Gastroesophageal sphincter (tissue), 4 donors: ENCODE data around the gene IAH1. TPM values are rescaled to one million over a fixed set of nuclear protein-coding genes. Genes with fewer than 3 reads are reported as not detected.

ENCODE experiments used
- ATAC-seq: fragments of 150-250 bp; one replicate; pipeline ENCODE4 v1.9.1; 2016; ENCODE audit warnings: mild to moderate bottlenecking, moderate library complexity
- H3K27ac ChIP-seq, 4 donors: fragments of 200-600 bp; sonication (generic) in 3 of 4; 1 replicate in 3 of 4; 2 replicates in 1 of 4; pipeline ENCODE4 v1.5.1; 2016 to 2019
- H3K27me3 ChIP-seq: fragments of 200-600 bp; sonication (generic); one replicate; pipeline ENCODE4 v1.5.1; 2019
- H3K36me3 ChIP-seq, 2 donors: fragments of 200-600 bp; sonication (generic); one replicate each; pipeline ENCODE4 v1.5.1; 2019; ENCODE audit warnings: control low read depth in 1 of 2
- H3K4me1 ChIP-seq, 3 donors: fragments of 200-600 bp; sonication (generic); 1 replicate in 2 of 3; 2 replicates in 1 of 3; pipeline ENCODE4 v1.5.1; 2016 to 2019; ENCODE audit warnings: control low read depth in 2 of 3
- H3K4me3 ChIP-seq, 2 donors: fragments of 200-600 bp; sonication (generic); one replicate each; pipeline ENCODE4 v1.5.1; 2019; ENCODE audit warnings: mild to moderate bottlenecking in 1 of 2, moderate library complexity in 1 of 2
- H3K9me3 ChIP-seq, 3 donors: fragments of 200-600 bp; sonication (generic); one replicate each; pipeline ENCODE4 v1.5.1; 2017 to 2019; ENCODE audit warnings: control low read depth in 2 of 3
- CTCF ChIP-seq, 4 experiments: fragments of 200-600 bp in 2 of 4; fragments of 450-650 bp in 2 of 4; sonication (generic) in 1 of 4; IDR thresholded peaks; one replicate each; pipeline ENCODE4 v1.5.1; 2017 to 2019; ENCODE audit warnings: antibody characterized with exemption in 4 of 4, mild to moderate bottlenecking in 2 of 4, moderate library complexity in 2 of 4
- EP300 ChIP-seq: sonication (generic); formaldehyde crosslinking; IDR thresholded peaks from one replicate; pipeline ENCODE4 v1.6.1; 2017; ENCODE audit warnings: antibody characterized with exemption, mild to moderate bottlenecking
- POLR2A ChIP-seq, 2 donors: fragments of 450-650 bp; IDR thresholded peaks; one replicate each; pipeline ENCODE4 v1.6.1; 2017; ENCODE audit warnings: antibody characterized with exemption in 2 of 2, mild to moderate bottlenecking in 2 of 2, moderate library complexity in 1 of 2
- POLR2AphosphoS5 ChIP-seq: sonication (generic); formaldehyde crosslinking; IDR thresholded peaks from one replicate; pipeline ENCODE4 v1.6.1; 2017; ENCODE audit warnings: antibody characterized with exemption
- WGBS, 2 donors: methylation state at CpG; one replicate each; pipeline ENCODE4 v1.1.5; 2018; ENCODE audit warnings: low coverage in 1 of 2; 5-methylcytosine and 5-hydroxymethylcytosine counted together
- total RNA-seq, 4 donors: library from RNA; depleted of rRNA; stranded (reverse); fragments of >200 nt; gene quantifications; one replicate each; pipeline ENCODE4 v1.1.0, GENCODE V29; 2016

IAH1 gene
- total RNA-seq, 4 donors from 2014 or later, result 53.6 to 82.0 (median 75.7) TPM

- no peaks in the 10 kb centered on the region for H3K27me3 ChIP-seq
These were observed 1.8 kb upstream of the IAH1 start for GRCh38 chr2:9472511-9472910.

GRCh38 chr2:9473308-9473984 lies 905 bp upstream of the IAH1 start:
- Histone ChIP-seq H3K27ac (peak overlapping the region in 3 of 4 donors; percentile 92 to 96 (median 94)), H3K9me3 (no peaks in the 10 kb centered on the region), H3K4me1 (peaks cover 0 to 45% (median 7%) of the 10 kb centered on the region in 3 donors), H3K4me3 (peak overlapping the region; percentile 74 to 94), H3K27me3 (no peaks in the 10 kb centered on the region), H3K36me3 (peaks cover 0 to 29% of the 10 kb centered on the region in 2 donors)
- TF ChIP-seq CTCF (IDR thresholded peaks at IDR 0.05) (peak in 1 of 4 experiments; percentile 22), EP300 (no peak)
- WGBS, 2 donors, result 50 to 83% methylated on average over 1 to 2 of the region's 24 CpGs
- ATAC-seq, result no peak

More at GRCh38 chr2:9472511-9472910, 1.8 kb upstream of the IAH1 start:
- no peak for TF ChIP-seq POLR2A (IDR thresholded peaks at IDR 0.05)
- TF ChIP-seq CTCF (IDR thresholded peaks at IDR 0.05), result no peak
- no peak for TF ChIP-seq EP300
- 97 to 100% methylated on average over 1 to 9 of the region's 9 CpGs for WGBS, 2 donors
- H3K4me3 ChIP-seq, result no peak overlapping the region
- peaks cover 0 to 38% of the 10 kb centered on the region in 2 donors for H3K36me3 ChIP-seq
- peaks cover 0 to 38% (median 7%) of the 10 kb centered on the region in 3 donors for H3K4me1 ChIP-seq
- H3K27ac ChIP-seq, result no peak overlapping the region
- no peak for ATAC-seq
- no peaks in the 10 kb centered on the region for H3K9me3 ChIP-seq

- no peak for TF ChIP-seq POLR2AphosphoS5
- TF ChIP-seq CTCF (IDR thresholded peaks at IDR 0.05), result no peak
- H3K4me3 ChIP-seq, result peak overlapping the region; percentile 74 to 94
- 0% methylated on average over 4 of the region's 39 CpGs; no CpG with 5 or more reads in 1 of the 2 donors for WGBS, 2 donors
- ATAC-seq, result peak; percentile 48
- H3K27ac ChIP-seq, result peak overlapping the region; percentile 64 to 96 (median 93)
- peaks cover 0 to 30% of the 10 kb centered on the region in 2 donors for H3K36me3 ChIP-seq
- H3K4me1 ChIP-seq, result peaks cover 0 to 50% (median 7%) of the 10 kb centered on the region in 3 donors
- no peaks in the 10 kb centered on the region for H3K9me3 ChIP-seq
- H3K27me3 ChIP-seq, result no peaks in the 10 kb centered on the region
These were observed 378 bp upstream of the IAH1 start for GRCh38 chr2:9473985-9474360.

GRCh38 chr2:9477914-9478313 lies 3.6 kb downstream of the IAH1 start:
- Histone ChIP-seq H3K27ac (no peak overlapping the region), H3K27me3 (no peaks in the 10 kb centered on the region), H3K9me3 (no peaks in the 10 kb centered on the region), H3K4me1 (peaks cover 0 to 55% (median 7%) of the 10 kb centered on the region in 3 donors), H3K4me3 (no peak overlapping the region), H3K36me3 (peaks cover 0 to 48% of the 10 kb centered on the region in 2 donors)
- TF ChIP-seq POLR2A (IDR thresholded peaks at IDR 0.05) (no peak), CTCF (IDR thresholded peaks at IDR 0.05) (no peak), EP300 (no peak), POLR2AphosphoS5 (no peak)
- no peak for ATAC-seq
- WGBS, 2 donors, result 69 to 77% methylated on average over 6 to 7 of the region's 7 CpGs

GRCh38 chr2:9478526-9478925 lies 4.2 kb downstream of the IAH1 start:
- ATAC-seq, result no peak
- no peak overlapping the region for H3K27ac ChIP-seq
- H3K4me1 ChIP-seq, result peaks cover 0 to 50% (median 7%) of the 10 kb centered on the region in 3 donors
- peaks cover 0 to 54% of the 10 kb centered on the region in 2 donors for H3K36me3 ChIP-seq
- H3K4me3 ChIP-seq, result no peak overlapping the region
- no peak for TF ChIP-seq EP300
- no peak for TF ChIP-seq POLR2AphosphoS5
- TF ChIP-seq CTCF (IDR thresholded peaks at IDR 0.05), result no peak
- TF ChIP-seq POLR2A (IDR thresholded peaks at IDR 0.05), result no peak
- WGBS, 2 donors, result 52 to 60% methylated on average over 2 of the region's 3 CpGs
- H3K27me3 ChIP-seq, result no peaks in the 10 kb centered on the region
- no peaks in the 10 kb centered on the region for H3K9me3 ChIP-seq
